Right lobe of liver (tissue), 6 donors: ENCODE measurements around the gene YEATS4. TPM values are rescaled to one million over a fixed set of nuclear protein-coding genes. Genes with fewer than 3 reads are reported as not detected.

ENCODE experiments used
- ATAC-seq, 4 donors: fragments of 200-7000 bp; cut with Tn5 transposase; one replicate each; pipeline ENCODE4 v1.9.1; 2020; ENCODE audit warnings: mild to moderate bottlenecking in 4 of 4, moderate library complexity in 4 of 4
- DNase-seq, 3 donors: peaks; one replicate each; pipeline ENCODE4 v3.0.0-alpha.2; 2020
- H3K27ac ChIP-seq, 3 donors: fragments of 200-600 bp; one replicate each; pipeline ENCODE4 v1.8.0; 2022
- H3K27me3 ChIP-seq, 2 donors: fragments of 200-600 bp; one replicate each; pipeline ENCODE4 v1.8.0; 2022
- H3K36me3 ChIP-seq, 4 donors: fragments of 200-600 bp; sonication (generic) in 1 of 4; one replicate each; pipeline versions ENCODE4 v1.5.1 to v1.8.0; 2017 to 2022; ENCODE audit warnings: control low read depth in 1 of 4
- H3K4me1 ChIP-seq, 4 donors: fragments of 200-600 bp; sonication (generic) in 1 of 4; one replicate each; pipeline versions ENCODE4 v1.5.1 to v1.8.0; 2017 to 2022; ENCODE audit warnings: control low read depth in 1 of 4
- H3K4me3 ChIP-seq, 3 donors: fragments of 200-600 bp; one replicate each; pipeline ENCODE4 v1.8.0; 2022
- H3K9me3 ChIP-seq, 4 donors: fragments of 200-600 bp; sonication (generic) in 1 of 4; one replicate each; pipeline versions ENCODE4 v1.5.1 to v1.8.0; 2017 to 2022; ENCODE audit warnings: control low read depth in 1 of 4
- POLR2A ChIP-seq: fragments of 450-650 bp; IDR thresholded peaks from one replicate; pipeline ENCODE4 v1.6.1; 2017; ENCODE audit warnings: antibody characterized with exemption, mild to moderate bottlenecking
- WGBS: methylation state at CpG from one replicate; pipeline ENCODE4 v1.1.6; 2018; ENCODE audit warnings: low coverage, low lambda C conversion rate; ENCODE audit not compliant: insufficient coverage; ENCODE audit errors: missing lambda C conversion rate; 5-methylcytosine and 5-hydroxymethylcytosine counted together
- intact Hi-C, 2 donors: fragments of 100-400 bp; cut with DNase I; formaldehyde crosslinking; loops; one replicate each; pipeline versions ENCODE4 v1.11.2 to v1.14.1; 2022
- total RNA-seq, 6 experiments: library from RNA; depleted of rRNA in 2 of 6; stranded (reverse); fragments of >200 nt in 2 of 6; fragmentation: NEBNext Ultra II Directional in 3 of 6; extraction: Animal tissue kit (Norgen Biotek cat#: 25700) in 3 of 6; gene quantifications; one replicate each; pipeline versions ENCODE4 v1.1.0 to v1.2.4, GENCODE V29; 2016 to 2023
- TF ChIP-seq, protein P1 (sequence below), 4 donors: fragments of 200-600 bp in 3 of 4; fragments of 450-650 bp in 1 of 4; IDR thresholded peaks; one replicate each; pipeline versions ENCODE4 v1.5.1 to v1.8.0; 2016 to 2022; ENCODE audit warnings: antibody characterized with exemption in 4 of 4, mild to moderate bottlenecking in 2 of 4
- donor health status: DM: no; HTN: yes; CAD: no.
- donor health status: DM: no; HTN: no; CAD: no.
- donor health status: DM: no; HTN: no; CAD: no.
- donor health status: DM: no; HTN: yes; CAD: no.
- donor health status: DM: no; HTN: yes; CAD: no.

The YEATS4 gene
- total RNA-seq, 6 experiments from 2014 or later, result 2.9 to 17.3 (median 5.8) TPM

DNA sequence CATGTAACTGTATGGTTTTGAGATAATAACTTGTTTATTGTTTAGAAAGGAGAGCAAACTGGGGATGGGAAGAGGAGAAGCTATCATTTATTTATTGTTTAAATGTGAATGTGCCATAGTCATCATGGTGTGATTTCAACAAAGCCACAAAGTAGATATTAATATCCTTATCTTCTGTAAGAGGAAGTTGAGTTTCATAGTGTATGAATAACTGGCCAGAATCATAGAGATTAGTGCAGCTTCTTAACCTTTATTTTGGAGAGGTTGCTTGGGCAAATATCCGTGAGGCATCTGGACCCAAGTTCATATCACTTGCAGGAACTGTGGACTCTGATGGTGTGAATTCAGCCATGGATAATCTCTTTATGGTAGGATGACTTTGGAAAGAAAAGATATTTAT is 38.2 kb upstream of the YEATS4 start:
- 0% methylated on average over 1 of the region's 1 CpG for WGBS
- DNase-seq, result no peak
- no peaks in the 10 kb centered on the region for H3K36me3 ChIP-seq
- H3K4me1 ChIP-seq, result peaks cover 0 to 16% (median 2%) of the 10 kb centered on the region in 4 donors
- H3K4me3 ChIP-seq, result no peak overlapping the region
- intact Hi-C loops, result no loop called here
- no peak overlapping the region for H3K27ac ChIP-seq
- no peaks in the 10 kb centered on the region for H3K27me3 ChIP-seq
- peak in 1 of 4 donors; percentile 29 for ATAC-seq
- TF ChIP-seq POLR2A, result no peak
- TF ChIP-seq, protein P1, sequence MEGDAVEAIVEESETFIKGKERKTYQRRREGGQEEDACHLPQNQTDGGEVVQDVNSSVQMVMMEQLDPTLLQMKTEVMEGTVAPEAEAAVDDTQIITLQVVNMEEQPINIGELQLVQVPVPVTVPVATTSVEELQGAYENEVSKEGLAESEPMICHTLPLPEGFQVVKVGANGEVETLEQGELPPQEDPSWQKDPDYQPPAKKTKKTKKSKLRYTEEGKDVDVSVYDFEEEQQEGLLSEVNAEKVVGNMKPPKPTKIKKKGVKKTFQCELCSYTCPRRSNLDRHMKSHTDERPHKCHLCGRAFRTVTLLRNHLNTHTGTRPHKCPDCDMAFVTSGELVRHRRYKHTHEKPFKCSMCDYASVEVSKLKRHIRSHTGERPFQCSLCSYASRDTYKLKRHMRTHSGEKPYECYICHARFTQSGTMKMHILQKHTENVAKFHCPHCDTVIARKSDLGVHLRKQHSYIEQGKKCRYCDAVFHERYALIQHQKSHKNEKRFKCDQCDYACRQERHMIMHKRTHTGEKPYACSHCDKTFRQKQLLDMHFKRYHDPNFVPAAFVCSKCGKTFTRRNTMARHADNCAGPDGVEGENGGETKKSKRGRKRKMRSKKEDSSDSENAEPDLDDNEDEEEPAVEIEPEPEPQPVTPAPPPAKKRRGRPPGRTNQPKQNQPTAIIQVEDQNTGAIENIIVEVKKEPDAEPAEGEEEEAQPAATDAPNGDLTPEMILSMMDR (IDR thresholded peaks at IDR 0.05), result no peak
- no peaks in the 10 kb centered on the region for H3K9me3 ChIP-seq

DNA sequence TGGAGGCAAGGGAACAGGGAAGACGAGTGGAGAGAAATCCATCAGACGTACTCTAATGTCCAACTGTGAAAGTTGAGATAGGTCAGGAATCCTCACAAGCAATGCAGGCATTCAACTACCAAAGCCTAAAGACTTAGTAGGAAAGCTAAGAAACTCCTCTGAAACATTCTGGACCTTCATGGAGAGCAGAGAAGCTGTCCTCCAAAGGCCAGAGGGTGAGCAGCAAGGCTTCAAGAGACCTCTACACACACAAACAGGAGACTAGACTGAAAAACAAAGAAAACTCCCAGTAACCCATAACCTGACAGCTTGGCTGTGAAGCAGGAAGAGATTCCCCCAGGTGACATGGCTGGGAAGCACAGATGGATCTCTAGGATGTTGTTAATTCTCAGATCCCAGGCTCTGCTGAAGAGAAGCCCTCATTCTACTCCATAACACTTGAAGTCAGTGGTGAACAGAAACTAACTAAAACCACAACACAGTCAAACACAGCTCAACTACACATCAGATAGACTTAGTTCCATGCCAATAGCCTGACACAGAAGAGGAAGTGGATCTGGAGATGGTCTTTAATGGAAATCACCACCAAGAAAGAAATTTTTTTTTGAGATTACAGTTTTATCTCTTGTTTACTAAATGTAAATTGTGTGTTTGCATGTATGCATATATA is 34.6 kb upstream of the YEATS4 start:
- Histone ChIP-seq H3K4me3 (no peak overlapping the region), H3K9me3 (no peaks in the 10 kb centered on the region), H3K4me1 (peaks cover 0 to 6% (median 0%) of the 10 kb centered on the region in 4 donors), H3K27ac (no peak overlapping the region), H3K36me3 (no peaks in the 10 kb centered on the region), H3K27me3 (no peaks in the 10 kb centered on the region)
- ATAC-seq (peak in 1 of 4 donors; percentile 14), DNase-seq (no peak)
- intact Hi-C loops, result no loop called here
- WGBS, result 86% methylated on average over 1 of the region's 2 CpGs
- no peak for TF ChIP-seq POLR2A
- TF ChIP-seq, protein P1 (IDR thresholded peaks at IDR 0.05), result no peak

DNA sequence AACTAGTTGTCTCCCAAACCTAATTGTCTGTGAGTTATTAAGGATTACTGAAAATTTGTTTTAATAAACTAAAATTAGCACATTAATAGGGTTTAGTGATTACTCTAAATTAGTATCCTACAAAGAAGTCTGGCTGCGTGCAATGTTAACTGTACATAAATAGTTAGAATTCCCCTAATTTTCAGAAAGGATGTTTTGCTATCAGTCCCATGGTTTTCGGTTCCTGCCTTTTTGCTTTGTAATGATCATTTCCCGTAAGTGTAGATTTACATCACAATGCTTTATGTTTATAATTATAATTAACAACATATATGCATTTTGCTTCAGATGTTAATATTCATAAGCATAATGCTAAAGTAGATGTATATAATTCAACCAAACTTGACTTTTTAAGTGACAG is 31.1 kb upstream of the YEATS4 start:
- H3K36me3 ChIP-seq, result no peaks in the 10 kb centered on the region
- H3K27me3 ChIP-seq, result no peaks in the 10 kb centered on the region
- TF ChIP-seq, protein P1 (IDR thresholded peaks at IDR 0.05), result no peak
- no peak for TF ChIP-seq POLR2A
- H3K4me3 ChIP-seq, result no peak overlapping the region
- H3K9me3 ChIP-seq, result no peaks in the 10 kb centered on the region
- no peak overlapping the region for H3K27ac ChIP-seq
- WGBS, result 55% methylated on average over 3 of the region's 3 CpGs
- peaks cover 0 to 10% (median 2%) of the 10 kb centered on the region in 4 donors for H3K4me1 ChIP-seq
- ATAC-seq (no peak), DNase-seq (no peak)
- intact Hi-C loops, result no loop called here

DNA sequence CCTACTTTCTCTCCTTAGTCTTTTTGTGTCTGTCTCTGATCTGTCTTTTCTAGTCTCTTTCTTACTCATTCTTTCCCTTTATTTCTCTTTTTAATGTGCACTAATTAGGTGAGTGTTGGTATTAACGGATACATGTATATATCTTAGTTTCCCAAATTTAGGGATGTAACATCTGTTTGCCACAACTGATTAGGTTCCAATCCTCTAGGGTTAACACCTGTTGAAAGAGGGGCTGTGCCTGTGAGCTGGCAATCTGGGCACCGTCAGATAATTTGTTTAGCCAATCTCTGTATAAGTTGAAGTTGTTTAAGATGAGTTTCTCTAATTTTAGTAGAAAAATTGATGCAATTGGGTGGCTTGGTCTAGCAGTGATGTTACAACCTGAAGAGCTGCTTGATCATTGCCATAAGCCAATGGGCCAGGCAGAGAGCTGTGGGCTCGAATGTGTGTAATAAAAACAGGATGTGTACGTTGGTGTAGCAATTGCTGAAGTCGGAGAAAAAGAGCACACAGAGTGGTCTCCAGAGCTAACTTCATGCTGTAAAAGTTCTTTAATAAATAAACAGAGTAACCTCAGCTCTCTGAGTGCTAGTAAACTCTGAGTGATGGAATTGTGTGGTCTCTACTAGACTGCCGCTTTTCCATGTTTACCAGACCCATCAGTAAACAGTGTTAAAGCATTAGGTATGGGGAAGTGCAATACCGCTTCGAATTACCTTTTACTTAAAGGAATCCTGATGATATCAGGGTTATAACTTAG is 29.7 kb upstream of the YEATS4 start:
- intact Hi-C loops, result no loop called here
- ATAC-seq (peak in 1 of 4 donors; percentile 23), DNase-seq (no peak)
- H3K4me3 ChIP-seq, result peak overlapping the region; percentile 45 to 57 (median 47)
- no peak for TF ChIP-seq POLR2A
- TF ChIP-seq, protein P1 (IDR thresholded peaks at IDR 0.05), result no peak
- no peaks in the 10 kb centered on the region for H3K9me3 ChIP-seq
- H3K27me3 ChIP-seq, result no peaks in the 10 kb centered on the region
- peak overlapping the region; percentile 81 to 82 (median 81) for H3K27ac ChIP-seq
- H3K36me3 ChIP-seq, result no peaks in the 10 kb centered on the region
- H3K4me1 ChIP-seq, result peaks cover 0 to 13% (median 7%) of the 10 kb centered on the region in 4 donors
- WGBS, result 27% methylated on average over 8 of the region's 8 CpGs
